Hepatocyte (in vitro differentiated cells): ENCODE measurements around the gene VANGL1. TPM values are rescaled to one million over a fixed set of nuclear protein-coding genes. Genes with fewer than 3 reads are reported as not detected.

Experiments
- DNase-seq: peaks from one replicate; pipeline ENCODE4 v3.0.0-alpha.2; 2016; ENCODE audit warnings: low spot score
- H2AFZ ChIP-seq: fragments of 200-600 bp; sonication (generic); 2 replicates; pipeline ENCODE4 v1.6.0; 2016; ENCODE audit warnings: antibody characterized with exemption, mild to moderate bottlenecking
- H3K27ac ChIP-seq: fragments of 200-600 bp; sonication (generic); 2 replicates; pipeline ENCODE4 v1.5.1; 2016; ENCODE audit warnings: mild to moderate bottlenecking
- H3K27me3 ChIP-seq: fragments of 200-600 bp; sonication (generic); 2 replicates; pipeline ENCODE4 v1.6.1; 2016
- H3K36me3 ChIP-seq: fragments of 200-600 bp; sonication (generic); replicated peaks from 2 replicates; pipeline ENCODE4 v1.5.1; 2016; ENCODE audit warnings: low read depth; ENCODE audit not compliant: insufficient read depth
- H3K4me1 ChIP-seq: fragments of 200-600 bp; sonication (generic); 2 replicates; pipeline ENCODE4 v1.5.1; 2016; ENCODE audit warnings: mild to moderate bottlenecking, moderate library complexity; ENCODE audit not compliant: insufficient read depth
- H3K4me2 ChIP-seq: fragments of 200-600 bp; sonication (generic); 2 replicates; pipeline ENCODE4 v1.6.0; 2016
- H3K4me3 ChIP-seq: fragments of 200-600 bp; sonication (generic); 2 replicates; pipeline ENCODE4 v1.5.1; 2016; ENCODE audit warnings: mild to moderate bottlenecking
- H3K79me2 ChIP-seq: fragments of 200-600 bp; sonication (generic); 2 replicates; pipeline ENCODE4 v1.6.0; 2017; ENCODE audit warnings: mild to moderate bottlenecking
- H3K9me2 ChIP-seq: fragments of 200-600 bp; sonication (generic); replicated peaks from 2 replicates; pipeline ENCODE4 v1.6.0; 2017; ENCODE audit warnings: mild to moderate bottlenecking; ENCODE audit not compliant: insufficient read depth
- H3K9me3 ChIP-seq: fragments of 200-600 bp; sonication (generic); 2 replicates; pipeline ENCODE4 v1.5.1; 2016; ENCODE audit warnings: low read depth, mild to moderate bottlenecking
- H4K20me1 ChIP-seq: fragments of 200-600 bp; sonication (generic); 2 replicates; pipeline ENCODE4 v1.6.0; 2016; ENCODE audit warnings: mild to moderate bottlenecking; ENCODE audit not compliant: insufficient read depth, poor library complexity, severe bottlenecking
- CTCF ChIP-seq: fragments of 200-600 bp; sonication (generic); IDR thresholded peaks from 2 replicates; pipeline ENCODE4 v1.5.1; 2016; ENCODE audit warnings: antibody characterized with exemption, mild to moderate bottlenecking; ENCODE audit not compliant: poor library complexity
- EZH2 ChIP-seq: fragments of 200-600 bp; sonication (generic); IDR thresholded peaks from 2 replicates; pipeline ENCODE4 v1.6.1; 2016; ENCODE audit warnings: antibody characterized with exemption, mild to moderate bottlenecking, borderline replicate concordance
- EZH2phosphoT487 ChIP-seq: fragments of 200-600 bp; sonication (generic); IDR thresholded peaks from one replicate; pipeline ENCODE4 v1.6.1; 2018; ENCODE audit warnings: antibody characterized with exemption, mild to moderate bottlenecking, low read depth, moderate library complexity; ENCODE audit not compliant: unreplicated experiment, severe bottlenecking
- WGBS: methylation state at CpG from one replicate; pipeline ENCODE4 v1.1.6; 2016; ENCODE audit warnings: low lambda C conversion rate; ENCODE audit errors: missing lambda C conversion rate; 5-methylcytosine and 5-hydroxymethylcytosine counted together
- polyA plus RNA-seq: library from polyadenylated mRNA; unstranded; fragments of >200 nt; fragmentation: Nextera tagmentation; extraction: Ambion mirVana; gene quantifications from 2 replicates; pipeline ENCODE4 v1.2.1, GENCODE V29; 2016
- total RNA-seq: library from RNA; depleted of rRNA; stranded (reverse); fragments of >200 nt; gene quantifications from 2 replicates; pipeline ENCODE4 v1.2.3, GENCODE V29; 2014

VANGL1 gene
- total and polyA plus RNA-seq, 2 experiments from 2014 or later, result 11.6 to 12.1 TPM

GRCh38 chr1:115697619-115698018 is 55.8 kb downstream of the VANGL1 start:
- H3K4me2 ChIP-seq, result no peak overlapping the region
- no peak overlapping the region for H3K27ac ChIP-seq
- H3K9me3 ChIP-seq, result no peaks in the 10 kb centered on the region
- H3K4me3 ChIP-seq, result no peak overlapping the region
- H3K27me3 ChIP-seq, result no peaks in the 10 kb centered on the region
- 94% methylated on average over 1 of the region's 1 CpG for WGBS
- no peaks in the 10 kb centered on the region for H4K20me1 ChIP-seq
- DNase-seq, result no peak
- H3K4me1 ChIP-seq, result no peaks in the 10 kb centered on the region
- TF ChIP-seq EZH2phosphoT487 (no peak), EZH2 (no peak), CTCF (no peak)
- H3K9me2 ChIP-seq, result no peaks in the 10 kb centered on the region
- H3K36me3 ChIP-seq, result no peaks in the 10 kb centered on the region
- no peak overlapping the region for H2AFZ ChIP-seq
- H3K79me2 ChIP-seq, result no peaks in the 10 kb centered on the region

- WGBS, result 90% methylated on average over 3 of the region's 3 CpGs
- TF ChIP-seq CTCF, result no peak
- no peak for TF ChIP-seq EZH2phosphoT487
- TF ChIP-seq EZH2, result no peak
- Histone ChIP-seq H3K9me2 (no peaks in the 10 kb centered on the region), H4K20me1 (no peaks in the 10 kb centered on the region), H2AFZ (no peak overlapping the region), H3K4me3 (no peak overlapping the region), H3K9me3 (no peaks in the 10 kb centered on the region), H3K36me3 (no peaks in the 10 kb centered on the region), H3K79me2 (no peaks in the 10 kb centered on the region), H3K27ac (no peak overlapping the region), H3K27me3 (no peaks in the 10 kb centered on the region), H3K4me2 (no peak overlapping the region), H3K4me1 (peaks cover 12% of the 10 kb centered on the region)
- DNase-seq, result no peak
These were observed 59.3 kb downstream of the VANGL1 start for GRCh38 chr1:115701090-115701489.

- 71% methylated on average over 3 of the region's 3 CpGs for WGBS
- H3K27me3 ChIP-seq, result no peaks in the 10 kb centered on the region
These were observed 61.2 kb downstream of the VANGL1 start for GRCh38 chr1:115702959-115703358.

More at GRCh38 chr1:115702959-115703358, 61.2 kb downstream of the VANGL1 start:
- Histone ChIP-seq H3K27ac (no peak overlapping the region), H3K36me3 (no peaks in the 10 kb centered on the region), H4K20me1 (no peaks in the 10 kb centered on the region), H3K4me3 (no peak overlapping the region), H3K4me2 (no peak overlapping the region), H3K9me3 (no peaks in the 10 kb centered on the region), H3K4me1 (peaks cover 13% of the 10 kb centered on the region), H2AFZ (no peak overlapping the region), H3K9me2 (no peaks in the 10 kb centered on the region), H3K79me2 (no peaks in the 10 kb centered on the region)
- no peak for DNase-seq
- TF ChIP-seq EZH2 (no peak), EZH2phosphoT487 (no peak), CTCF (no peak)
